Cardiac muscle cell (in vitro differentiated cells and primary cell): ENCODE results near the gene MGAT4D. TPM values are rescaled to one million over a fixed set of nuclear protein-coding genes. Genes with fewer than 3 reads are reported as not detected.
"Not testable (repeated sequence)": the region's sequence is repeated elsewhere in the genome, so short reads cannot be mapped to it uniquely, and the experiment has no call there.

ENCODE experiments used
- DNase-seq, 2 donors: peaks; one replicate each; pipeline versions ENCODE4 v3.0.0 to v3.0.0-alpha.2; 2010 to 2017; ENCODE audit warnings: low read depth in 1 of 2, low spot score in 1 of 2
- H3K27ac ChIP-seq: fragments of 200-600 bp; sonication (generic); 2 replicates; pipeline ENCODE4 v1.5.1; 2016
- H3K27me3 ChIP-seq: fragments of 200-600 bp; sonication (generic); 2 replicates; pipeline ENCODE4 v1.6.0; 2016; ENCODE audit warnings: control low read depth
- H3K36me3 ChIP-seq: fragments of 200-600 bp; sonication (generic); 2 replicates; pipeline ENCODE4 v1.5.1; 2016; ENCODE audit warnings: control low read depth
- H3K4me1 ChIP-seq: fragments of 200-600 bp; sonication (generic); 2 replicates; pipeline ENCODE4 v1.8.1; 2017; ENCODE audit warnings: low read depth, mild to moderate bottlenecking, mixed run types
- H3K4me3 ChIP-seq: fragments of 200-600 bp; sonication (generic); 2 replicates; pipeline ENCODE4 v1.5.1; 2016; ENCODE audit warnings: mild to moderate bottlenecking
- H3K9me3 ChIP-seq: fragments of 200-600 bp; sonication (generic); 2 replicates; pipeline ENCODE4 v1.5.1; 2017; ENCODE audit warnings: low read depth, mild to moderate bottlenecking, control low read depth
- polyA plus RNA-seq: library from polyadenylated mRNA; unstranded; fragments of >200 nt; fragmentation: Nextera tagmentation; extraction: Ambion mirVana; gene quantifications from 2 replicates; pipeline ENCODE4 v1.2.1, GENCODE V29; 2016
- total RNA-seq: library from RNA; depleted of rRNA; stranded (reverse); fragments of >200 nt; gene quantifications from 2 replicates; pipeline ENCODE4 v1.2.3, GENCODE V29; 2016
- TF ChIP-seq, protein P1 (sequence below): IDR thresholded peaks from 2 replicates; pipeline ENCODE4 v1.5.1; 2012; ENCODE audit warnings: low read depth, mild to moderate bottlenecking, low read length

Gene MGAT4D
- total and polyA plus RNA-seq, 2 experiments from 2014 or later: not detected

DNA sequence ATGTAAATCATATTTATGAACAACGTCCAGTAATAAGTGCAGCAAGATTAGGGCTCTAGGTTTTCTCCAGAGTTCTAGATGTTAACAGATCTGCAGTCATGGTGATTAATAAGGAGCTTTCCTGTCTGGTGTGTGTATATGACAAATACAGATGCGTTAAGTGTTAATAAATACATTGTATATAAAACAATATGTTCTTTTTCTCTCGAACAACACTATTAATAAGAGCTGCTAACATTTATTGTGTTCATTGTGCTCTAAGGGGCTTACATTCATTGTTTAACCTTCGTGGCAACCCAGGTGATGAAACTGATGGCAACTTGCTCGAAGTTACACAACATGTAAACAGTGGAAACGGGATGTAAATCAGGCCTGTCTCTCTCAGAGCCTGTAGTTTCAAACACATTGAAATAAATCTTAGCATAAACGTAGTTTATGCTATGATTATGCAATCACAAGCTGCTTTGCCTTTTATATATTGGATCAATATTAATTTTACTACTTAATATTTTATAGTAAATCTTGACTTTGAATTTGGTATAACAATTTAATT is 70.1 kb downstream of the MGAT4D start:
- Histone ChIP-seq H3K36me3 (no peaks in the 10 kb centered on the region), H3K4me1 (no peaks in the 10 kb centered on the region), H3K27me3 (no peaks in the 10 kb centered on the region), H3K4me3 (peak overlapping the region; percentile 61), H3K27ac (no peak overlapping the region), H3K9me3 (no peaks in the 10 kb centered on the region)
- TF ChIP-seq, protein P1, sequence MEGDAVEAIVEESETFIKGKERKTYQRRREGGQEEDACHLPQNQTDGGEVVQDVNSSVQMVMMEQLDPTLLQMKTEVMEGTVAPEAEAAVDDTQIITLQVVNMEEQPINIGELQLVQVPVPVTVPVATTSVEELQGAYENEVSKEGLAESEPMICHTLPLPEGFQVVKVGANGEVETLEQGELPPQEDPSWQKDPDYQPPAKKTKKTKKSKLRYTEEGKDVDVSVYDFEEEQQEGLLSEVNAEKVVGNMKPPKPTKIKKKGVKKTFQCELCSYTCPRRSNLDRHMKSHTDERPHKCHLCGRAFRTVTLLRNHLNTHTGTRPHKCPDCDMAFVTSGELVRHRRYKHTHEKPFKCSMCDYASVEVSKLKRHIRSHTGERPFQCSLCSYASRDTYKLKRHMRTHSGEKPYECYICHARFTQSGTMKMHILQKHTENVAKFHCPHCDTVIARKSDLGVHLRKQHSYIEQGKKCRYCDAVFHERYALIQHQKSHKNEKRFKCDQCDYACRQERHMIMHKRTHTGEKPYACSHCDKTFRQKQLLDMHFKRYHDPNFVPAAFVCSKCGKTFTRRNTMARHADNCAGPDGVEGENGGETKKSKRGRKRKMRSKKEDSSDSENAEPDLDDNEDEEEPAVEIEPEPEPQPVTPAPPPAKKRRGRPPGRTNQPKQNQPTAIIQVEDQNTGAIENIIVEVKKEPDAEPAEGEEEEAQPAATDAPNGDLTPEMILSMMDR: no peak
- peak in 1 of 2 donors; percentile 10 for DNase-seq

DNA sequence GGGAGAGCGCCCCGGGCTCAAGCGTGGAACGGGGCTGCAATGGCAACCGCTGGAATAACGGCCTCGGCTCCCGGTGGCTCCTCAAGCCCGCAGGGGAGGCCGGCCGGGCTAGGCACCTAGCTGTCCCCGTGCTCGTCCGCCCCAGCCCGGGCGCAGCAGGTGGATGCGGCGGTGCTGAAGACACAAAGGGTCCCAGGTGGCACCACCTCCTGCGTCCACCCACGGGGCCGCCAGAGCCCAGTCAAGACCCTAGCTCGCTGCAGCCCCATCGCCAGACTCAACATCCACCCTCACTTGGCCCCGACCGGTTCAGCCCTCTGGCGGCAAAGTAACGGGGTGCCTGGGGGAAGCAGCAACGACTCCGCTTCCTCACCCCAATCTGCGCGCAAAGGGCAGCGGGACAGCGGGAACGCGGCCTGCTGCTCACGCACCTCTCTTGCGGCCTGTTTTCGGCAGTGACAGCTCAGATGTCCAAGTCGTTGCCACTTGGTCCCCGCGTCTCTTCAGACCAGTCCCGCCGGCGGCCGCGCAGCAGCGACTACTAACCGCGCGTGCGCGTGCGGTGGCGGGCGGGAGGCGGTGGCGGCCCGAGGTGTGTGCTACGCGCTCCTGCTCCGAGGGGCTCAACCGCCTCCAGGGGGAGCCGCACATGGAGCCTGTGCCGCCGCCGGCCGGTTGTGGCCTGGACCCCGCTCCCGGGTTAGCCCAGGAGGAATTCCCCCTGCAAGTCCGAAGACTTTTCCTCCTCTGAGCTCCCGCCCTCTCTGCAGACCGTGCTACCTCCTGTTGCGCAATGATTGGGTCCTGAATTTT is 70.8 kb downstream of the MGAT4D start, which contains the start of gene CLGN:
TSS of gene CLGN (minus strand) at position 543 of the 813 bp plus-strand sequence. CDS start 14,570 bp downstream, outside the sequence.
- H3K4me3 ChIP-seq: peak within 1 kb of the TSS; percentile 61
- TF ChIP-seq, protein P1: peak; percentile 33
- peak within 1 kb of the TSS; percentile 52 for H3K27ac ChIP-seq
- peak; percentile 53 to 94 for DNase-seq
- no peaks in the 10 kb centered on the region for H3K27me3 ChIP-seq
- H3K9me3 ChIP-seq: no peaks in the 10 kb centered on the region
- no peaks in the 10 kb centered on the region for H3K4me1 ChIP-seq
- H3K36me3 ChIP-seq: no peaks in the 10 kb centered on the region

DNA sequence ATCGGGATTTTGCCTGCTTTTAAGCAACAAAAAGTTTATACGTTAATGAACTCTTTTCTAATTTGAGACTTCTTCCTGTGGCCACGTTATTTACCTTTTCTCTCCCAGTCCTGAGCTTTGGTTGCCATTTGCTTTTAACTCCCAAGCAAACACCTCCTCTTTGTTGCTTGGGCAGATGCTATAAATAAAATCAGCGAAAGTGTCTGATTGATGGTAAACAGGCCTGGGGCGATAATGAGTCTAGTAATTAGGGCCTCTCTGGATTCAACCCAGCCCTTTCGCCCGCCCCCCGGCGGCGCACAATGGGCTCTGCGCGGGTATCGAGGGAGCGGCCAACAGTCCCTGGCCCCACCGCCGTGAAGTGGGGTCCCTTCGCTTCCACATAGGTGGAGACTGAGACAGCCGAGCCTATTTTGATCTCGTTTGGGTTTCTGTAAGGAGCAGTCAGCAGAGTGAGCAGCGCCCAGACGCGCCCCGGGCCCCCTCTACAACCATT is 71.4 kb downstream of the MGAT4D start:
- DNase-seq: peak; percentile 3 to 65
- Histone ChIP-seq H3K9me3 (no peaks in the 10 kb centered on the region), H3K27me3 (no peaks in the 10 kb centered on the region), H3K4me3 (peak overlapping the region; percentile 61), H3K27ac (peak overlapping the region; percentile 52), H3K4me1 (no peaks in the 10 kb centered on the region), H3K36me3 (no peaks in the 10 kb centered on the region)
- TF ChIP-seq, protein P1: no peak

DNA sequence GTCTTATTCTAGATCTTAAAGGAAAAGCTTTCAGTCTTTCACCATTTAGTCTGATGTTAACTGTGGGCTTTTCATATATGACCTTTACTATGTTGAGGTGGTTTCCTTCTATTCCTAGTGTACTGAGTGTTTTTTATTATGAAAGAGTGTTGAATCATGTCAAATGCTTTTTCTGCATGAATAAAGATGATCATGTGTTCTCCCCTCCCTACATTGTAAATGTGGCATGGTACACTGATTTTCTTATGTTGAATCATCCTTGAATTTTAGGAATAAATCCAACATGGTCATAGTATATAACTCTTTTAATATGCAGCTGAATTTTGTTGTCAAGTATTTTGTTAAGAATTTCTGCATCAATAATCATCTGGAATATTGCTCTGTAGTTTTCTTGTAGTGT is 75.0 kb downstream of the MGAT4D start:
- Histone ChIP-seq H3K27ac (no peak overlapping the region), H3K36me3 (no peaks in the 10 kb centered on the region), H3K4me3 (no peak overlapping the region), H3K4me1 (no peaks in the 10 kb centered on the region), H3K9me3 (no peaks in the 10 kb centered on the region), H3K27me3 (no peaks in the 10 kb centered on the region)
- DNase-seq: no peak
- TF ChIP-seq, protein P1: no peak

DNA sequence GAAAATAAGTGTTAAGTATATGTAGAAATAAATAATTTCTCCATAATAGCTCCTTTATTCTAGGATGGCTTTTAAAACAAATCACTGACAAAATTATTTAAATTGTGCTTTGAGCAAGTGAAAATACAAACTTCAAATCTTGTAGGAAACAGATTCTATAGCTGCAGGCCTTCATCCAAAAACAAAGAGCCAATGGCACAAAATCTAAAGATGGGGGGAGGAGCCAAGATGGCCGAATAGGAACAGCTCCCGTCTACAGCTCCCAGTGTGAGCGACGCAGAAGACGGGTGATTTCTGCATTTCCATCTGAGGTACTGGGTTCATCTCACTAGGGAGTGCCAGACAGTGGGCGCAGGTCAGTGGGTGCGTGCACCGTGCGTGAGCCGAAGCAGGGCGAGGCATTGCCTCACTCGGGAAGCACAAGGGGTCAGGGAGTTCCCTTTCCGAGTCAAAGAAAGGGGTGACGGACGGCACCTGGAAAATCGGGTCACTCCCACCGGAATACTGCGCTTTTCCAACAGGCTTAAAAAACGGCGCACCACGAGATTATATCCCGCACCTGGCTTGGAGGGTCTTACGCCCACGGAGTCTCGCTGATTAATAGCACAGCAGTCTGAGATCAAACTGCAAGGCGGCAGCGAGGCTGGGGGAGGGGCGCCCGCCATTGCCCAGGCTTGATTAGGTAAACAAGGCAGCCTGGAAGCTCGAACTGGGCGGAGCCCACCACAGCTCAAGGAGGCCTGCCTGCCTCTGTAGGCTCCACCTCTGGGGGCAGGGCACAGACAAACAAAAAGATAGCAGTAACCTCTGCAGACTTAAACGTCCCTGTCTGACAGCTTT is 84.7 kb downstream of the MGAT4D start:
- H3K36me3 ChIP-seq, H3K9me3 ChIP-seq, H3K27me3 ChIP-seq, H3K4me1 ChIP-seq, DNase-seq, H3K4me3 ChIP-seq, H3K27ac ChIP-seq: not testable (repeated sequence)
